Uterus (tissue), 4 donors: ENCODE results near the gene HORMAD2. TPM values are rescaled to one million over a fixed set of nuclear protein-coding genes. Genes with fewer than 3 reads are reported as not detected.

Experiments
- DNase-seq, 2 donors: peaks; one replicate each; pipeline ENCODE4 v3.0.0-alpha.2; 2019 to 2020
- H3K27ac ChIP-seq, 2 donors: fragments of 200-600 bp; sonication (generic); 1 replicate in 1 of 2; 2 replicates in 1 of 2; pipeline ENCODE4 v1.5.1; 2016 to 2018
- H3K27me3 ChIP-seq, 2 donors: fragments of 200-600 bp; sonication (generic); one replicate each; pipeline ENCODE4 v1.5.1; 2018 to 2019; ENCODE audit warnings: control low read depth in 1 of 2
- H3K36me3 ChIP-seq, 2 donors: fragments of 200-600 bp; sonication (generic); one replicate each; pipeline ENCODE4 v1.5.1; 2019; ENCODE audit warnings: control low read depth in 1 of 2
- H3K4me1 ChIP-seq, 2 donors: fragments of 200-600 bp; sonication (generic); one replicate each; pipeline ENCODE4 v1.5.1; 2018 to 2019; ENCODE audit warnings: control low read depth in 1 of 2
- H3K4me3 ChIP-seq, 2 donors: fragments of 200-600 bp; sonication (generic); 1 replicate in 1 of 2; 2 replicates in 1 of 2; pipeline ENCODE4 v1.5.1; 2018 to 2019; ENCODE audit warnings: mild to moderate bottlenecking in 1 of 2
- H3K9me3 ChIP-seq, 2 donors: fragments of 200-600 bp; sonication (generic); one replicate each; pipeline ENCODE4 v1.5.1; 2019; ENCODE audit warnings: control low read depth in 1 of 2
- CTCF ChIP-seq, 4 experiments: fragments of 200-600 bp in 2 of 4; fragments of 450-650 bp in 2 of 4; sonication (generic) in 2 of 4; IDR thresholded peaks; one replicate each; pipeline ENCODE4 v1.5.1; 2016 to 2019; ENCODE audit warnings: antibody characterized with exemption in 4 of 4, mild to moderate bottlenecking in 2 of 4, moderate library complexity in 1 of 4
- POLR2A ChIP-seq, 2 donors: fragments of 450-650 bp; IDR thresholded peaks; one replicate each; pipeline ENCODE4 v1.6.1; 2016; ENCODE audit warnings: antibody characterized with exemption in 2 of 2, mild to moderate bottlenecking in 1 of 2, moderate library complexity in 1 of 2
- intact Hi-C: fragments of 100-400 bp; cut with DNase I; formaldehyde crosslinking; loops from one replicate; pipeline ENCODE4 v1.15.1; 2023; ENCODE audit warnings: low total_unique reads
- total RNA-seq, 4 donors: library from RNA; depleted of rRNA in 3 of 4; stranded (reverse); fragments of >200 nt in 3 of 4; gene quantifications; one replicate each; pipeline versions ENCODE4 v1.1.0 to v1.2.4, GENCODE V29; 2014 to 2023
- donor health status: DM: yes; HTN: yes; CAD: no.

HORMAD2 gene
- total RNA-seq, 4 donors from 2014 or later: not detected

GRCh38 chr22:30226192-30226832 is 146.0 kb downstream of the HORMAD2 start:
- DNase-seq: no peak
- Histone ChIP-seq H3K9me3 (no peaks in the 10 kb centered on the region), H3K27me3 (no peaks in the 10 kb centered on the region), H3K36me3 (no peaks in the 10 kb centered on the region), H3K27ac (no peak overlapping the region), H3K4me3 (no peak overlapping the region), H3K4me1 (no peaks in the 10 kb centered on the region)
- intact Hi-C loops: no loop called here
- TF ChIP-seq POLR2A (IDR thresholded peaks at IDR 0.05) (no peak), CTCF (IDR thresholded peaks at IDR 0.05) (no peak)

Other genes with a start within 250 kb of the HORMAD2 start
- gene ASCC2, start 242.2 kb upstream of the HORMAD2 start, total RNA-seq: 10 to 100 TPM; 14.9 to 47.1 (median 24.3) TPM
- gene MTMR3, start 197.3 kb upstream of the HORMAD2 start, total RNA-seq: 10 to 100 TPM; 17.2 to 77.8 (median 62.5) TPM
- 1 to 10 TPM in 2 of 4 donors, under 1 TPM in 1, not detected in 1; under 0.01 to 3.0 (median 1.5) TPM for gene LIF, start 166.3 kb downstream of the HORMAD2 start, total RNA-seq
- 1 to 10 TPM in 1 of 4 donors, under 1 TPM in 2, not detected in 1; 0.76 to 8.8 (median 0.76) TPM for gene OSM, start 186.4 kb downstream of the HORMAD2 start, total RNA-seq
- 10 to 100 TPM; 15.8 to 67.1 (median 27.7) TPM for gene CASTOR1, start 209.0 kb downstream of the HORMAD2 start, total RNA-seq
- gene TBC1D10A, start 246.5 kb downstream of the HORMAD2 start, total RNA-seq: 10 to 100 TPM in 2 of 4 donors, 1 to 10 TPM in 2; 2.8 to 33.6 (median 10.0) TPM